ENCODE data around the gene NID2. TPM values are rescaled to one million over a fixed set of nuclear protein-coding genes. Genes with fewer than 3 reads are reported as not detected.

Gene NID2
- total RNA-seq, 1 experiment from 2014 or later: 0.31 TPM

- no peak for DNase-seq (ENCODE audit: low spot score)
These were observed 68.8 kb downstream of the NID2 start for GRCh38 chr14:52000019-52000582.

- no peak for DNase-seq (ENCODE audit: low spot score)
These were observed 69.8 kb downstream of the NID2 start for GRCh38 chr14:51999084-51999483.

- DNase-seq (ENCODE audit: low spot score): no peak
These were observed 70.5 kb downstream of the NID2 start for GRCh38 chr14:51998348-51998747.

GRCh38 chr14:51996148-51996746 is 72.6 kb downstream of the NID2 start:
- peak; percentile 25 for DNase-seq (ENCODE audit: low spot score)

DNA sequence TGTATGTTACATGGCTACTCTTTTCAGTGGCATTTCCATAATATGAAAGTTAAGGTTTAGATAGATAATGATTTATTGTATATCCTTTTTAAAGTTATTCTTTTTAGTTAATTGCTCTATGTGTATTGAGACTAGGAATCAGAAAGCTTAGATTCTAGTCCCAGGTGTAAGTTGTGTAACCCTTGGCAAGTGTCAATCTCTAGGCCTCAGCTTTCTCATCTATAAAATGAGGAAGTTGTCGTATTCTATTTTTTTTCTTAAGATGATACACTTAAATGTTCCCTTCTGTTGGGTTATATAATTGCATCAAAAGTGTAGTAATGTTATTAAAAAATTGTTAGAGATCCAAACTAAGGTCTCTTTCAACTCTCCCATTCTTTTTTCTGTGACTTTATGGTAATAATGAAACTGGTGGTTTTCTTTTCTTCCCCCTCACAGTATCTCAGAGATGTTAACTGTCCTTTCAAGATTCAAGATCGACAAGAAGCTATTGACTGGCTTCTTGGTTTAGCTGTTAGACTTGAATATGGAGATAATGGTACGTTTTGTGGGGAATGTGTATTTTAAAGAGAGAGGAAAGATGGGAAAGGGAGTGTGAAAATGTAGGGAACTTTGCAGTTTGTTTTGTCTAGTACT is 75.5 kb downstream of the NID2 start:
- no peak for DNase-seq (ENCODE audit: low spot score)

DNA sequence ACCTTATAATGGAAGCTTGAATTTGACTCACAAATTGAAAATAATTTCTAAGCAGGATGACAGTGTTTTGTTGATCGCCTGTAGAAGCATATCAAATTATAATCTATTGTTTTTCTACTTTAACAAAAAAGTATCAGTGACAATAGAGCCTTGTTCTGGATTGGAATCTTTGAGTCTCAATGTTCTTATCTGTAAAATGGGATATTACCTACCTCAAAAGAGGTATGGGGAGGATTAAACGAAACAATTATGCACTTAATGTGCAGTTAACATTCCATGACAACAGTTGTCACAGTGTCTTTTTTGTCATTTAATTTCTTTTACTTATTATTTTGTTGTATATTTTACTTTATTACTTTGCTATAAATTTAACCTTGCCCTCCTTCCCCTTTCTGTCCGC is 78.4 kb downstream of the NID2 start:
- no peak for DNase-seq (ENCODE audit: low spot score)

DNA sequence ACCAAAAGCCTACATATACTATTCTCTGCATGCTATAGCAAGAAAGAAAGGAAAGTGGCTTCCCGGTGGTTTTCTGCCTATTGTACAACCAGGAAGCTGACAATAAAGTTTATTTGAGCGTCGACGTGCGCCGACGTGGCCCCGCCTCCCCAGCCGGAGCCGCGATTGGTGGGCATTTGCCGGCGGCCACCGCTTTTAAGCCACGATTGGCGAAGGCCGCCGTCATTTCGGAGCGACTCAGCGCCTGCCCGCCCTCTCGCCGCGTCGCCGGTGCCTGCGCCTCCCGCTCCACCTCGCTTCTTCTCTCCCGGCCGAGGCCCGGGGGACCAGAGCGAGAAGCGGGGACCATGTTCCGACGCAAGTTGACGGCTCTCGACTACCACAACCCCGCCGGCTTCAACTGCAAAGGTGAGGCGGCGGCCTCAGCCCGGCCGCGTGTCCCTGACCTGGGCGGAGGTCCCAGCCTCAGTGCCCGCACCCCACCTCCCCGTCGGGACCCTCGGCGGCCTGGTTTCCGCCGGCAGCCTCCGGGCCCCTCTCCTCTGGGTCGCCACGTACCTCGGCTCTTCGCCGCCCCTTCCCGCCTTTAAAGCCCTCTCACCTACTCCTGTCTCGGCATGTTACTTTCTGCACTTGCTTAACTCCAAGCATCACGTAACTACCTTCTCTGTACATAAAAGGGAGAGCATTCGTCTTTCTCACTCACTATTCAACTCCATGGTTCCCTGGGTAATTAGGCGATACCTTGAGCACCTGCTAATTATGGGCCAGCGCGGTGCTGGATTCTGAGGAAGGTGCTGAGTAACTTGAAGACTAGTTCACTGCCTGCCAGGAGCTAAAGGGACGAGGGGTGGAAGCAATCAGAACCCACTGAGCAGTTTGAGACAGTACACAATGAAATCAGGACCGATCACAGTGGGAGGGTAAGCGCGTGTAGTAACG is 79.3 kb downstream of the NID2 start, which contains the start of gene RTRAF:
Gene RTRAF (plus strand): TSS at position 254 of the 942 bp plus-strand sequence. CDS start 94 bp downstream, at position 348.
- DNase-seq (ENCODE audit: low spot score): peak; percentile 78

DNA sequence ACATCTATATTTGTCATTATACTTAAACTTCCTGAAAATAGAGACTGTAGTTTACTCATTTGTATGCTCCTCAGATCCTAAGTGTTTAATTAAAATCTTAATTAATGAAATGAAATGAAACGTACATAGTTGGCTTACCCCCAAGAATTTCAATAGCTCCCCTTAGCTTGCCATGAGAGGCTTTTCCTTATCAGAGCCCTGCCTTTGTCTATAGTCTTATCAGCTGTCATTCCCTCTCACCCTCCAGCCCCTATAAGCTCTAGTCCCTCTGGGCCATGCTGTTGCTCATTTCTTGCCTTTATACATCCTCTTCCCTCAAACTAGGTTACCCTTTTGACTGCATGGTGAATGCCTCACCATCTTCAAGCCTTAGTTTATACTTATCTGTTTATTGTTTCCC is 80.6 kb downstream of the NID2 start:
- no peak for DNase-seq (ENCODE audit: low spot score)

GRCh38 chr14:51981218-51981854 is 87.5 kb downstream of the NID2 start:
- no peak for DNase-seq (ENCODE audit: low spot score)

DNA sequence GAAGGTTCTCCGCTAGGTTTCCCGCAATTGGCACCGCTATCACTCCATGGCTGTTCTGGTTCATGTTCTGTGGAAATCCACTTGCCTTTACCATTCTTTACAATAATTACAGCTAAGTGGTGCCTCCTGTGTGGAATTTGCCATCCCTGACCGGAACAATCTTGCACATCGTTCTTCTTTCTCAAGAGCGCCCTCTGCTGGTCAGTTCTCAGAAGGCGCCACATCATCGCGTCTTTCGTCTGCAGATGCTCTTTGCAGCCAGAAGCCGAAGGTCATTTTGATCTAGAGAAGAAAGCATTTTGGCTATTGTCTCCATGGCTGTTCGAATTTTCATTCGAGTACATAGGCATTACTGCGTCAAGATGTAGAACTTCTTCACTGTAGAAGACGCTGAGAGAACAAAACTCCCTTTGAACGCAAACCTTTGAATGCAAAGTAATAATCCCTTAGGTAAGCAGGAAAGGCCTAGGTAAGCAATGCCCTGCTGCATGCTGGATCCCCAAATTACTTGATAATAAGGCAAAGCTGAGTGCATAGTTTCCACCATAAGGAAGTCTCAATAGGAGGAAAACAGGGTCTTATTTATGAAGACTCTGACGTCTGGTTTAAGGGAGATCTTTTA is 89.7 kb downstream of the NID2 start:
- peak; percentile 78 for DNase-seq (ENCODE audit: low spot score)

- DNase-seq (ENCODE audit: low spot score): no peak
These were observed 90.2 kb downstream of the NID2 start for GRCh38 chr14:51978681-51979085.

DNA sequence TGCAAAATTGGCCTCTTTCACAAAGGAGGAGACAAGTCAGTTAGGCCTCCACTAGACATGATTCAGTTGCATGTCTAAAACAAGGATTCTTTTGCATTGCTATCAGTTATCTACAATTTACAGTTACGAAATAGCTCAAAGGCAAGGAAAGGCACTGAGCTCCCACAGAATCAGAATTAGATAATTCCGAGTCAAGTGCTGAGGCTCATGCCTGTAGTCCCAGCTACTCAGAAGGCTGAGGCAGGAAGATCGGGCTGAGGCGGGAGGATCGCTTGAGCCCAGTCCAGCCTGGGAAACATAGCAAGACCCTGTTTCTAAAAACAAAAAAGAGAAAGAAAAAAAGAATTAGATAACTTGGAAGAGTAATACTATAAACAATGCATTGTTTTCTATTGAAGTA is 91.8 kb downstream of the NID2 start:
- DNase-seq (ENCODE audit: low spot score): no peak

GRCh38 chr14:51972566-51972965 is 96.3 kb downstream of the NID2 start:
- no peak for DNase-seq (ENCODE audit: low spot score)

DNA sequence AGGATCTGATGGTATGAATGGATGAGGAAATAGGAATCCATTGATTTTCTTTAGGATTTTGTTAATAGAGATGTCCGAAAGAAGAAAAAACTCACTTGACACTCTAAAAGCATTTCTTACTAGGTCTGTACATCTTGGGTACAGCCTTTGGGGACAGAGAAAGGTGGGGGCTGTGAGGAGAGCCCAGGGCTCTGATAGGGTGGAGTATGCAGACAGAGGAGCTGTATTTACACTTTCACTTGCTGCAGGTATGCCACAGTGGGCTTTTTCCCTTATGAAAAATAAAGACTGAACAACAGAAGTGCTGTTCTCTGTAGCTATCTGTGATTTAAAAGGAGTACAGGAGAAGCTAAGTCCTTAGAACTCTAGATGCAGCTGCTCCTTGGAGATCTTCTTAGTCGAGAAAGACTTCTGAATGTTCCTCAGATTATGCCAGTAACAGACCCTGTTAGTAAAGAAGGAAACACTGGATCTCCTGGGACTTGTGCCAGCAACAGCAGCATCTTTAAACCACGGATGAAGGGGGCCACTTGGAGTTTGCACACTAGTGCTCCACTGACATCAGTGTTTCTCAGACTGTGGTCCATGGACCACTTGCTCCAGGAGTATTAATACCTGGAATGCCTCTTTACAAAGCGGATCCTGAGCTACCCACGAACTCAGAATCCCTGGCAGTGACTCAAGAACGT is 98.9 kb downstream of the NID2 start:
- DNase-seq (ENCODE audit: low spot score): no peak

DNA sequence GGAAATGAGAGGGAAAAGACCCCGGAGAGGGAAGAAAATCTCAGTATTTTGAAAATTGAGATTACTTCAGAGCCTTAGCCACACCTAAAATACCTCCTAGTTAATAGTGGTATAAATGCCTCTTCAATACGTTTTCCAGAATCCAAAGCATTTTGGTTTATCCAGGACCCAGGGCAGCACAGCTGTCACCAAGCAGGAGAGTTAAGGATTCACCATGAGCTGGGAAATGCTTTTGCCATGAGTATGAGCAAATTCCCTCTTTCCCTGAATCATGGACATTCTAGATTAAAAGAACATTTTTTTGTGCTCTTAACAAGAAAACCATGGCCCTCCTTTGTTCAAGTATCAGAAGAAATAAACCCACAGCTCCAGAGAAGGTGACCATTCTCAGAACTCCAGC is 101.3 kb downstream of the NID2 start:
- no peak for DNase-seq (ENCODE audit: low spot score)

GRCh38 chr14:51963286-51963685 is 105.6 kb downstream of the NID2 start:
- no peak for DNase-seq (ENCODE audit: low spot score)

GRCh38 chr14:51962711-51963110 is 106.1 kb downstream of the NID2 start:
- no peak for DNase-seq (ENCODE audit: low spot score)

DNA sequence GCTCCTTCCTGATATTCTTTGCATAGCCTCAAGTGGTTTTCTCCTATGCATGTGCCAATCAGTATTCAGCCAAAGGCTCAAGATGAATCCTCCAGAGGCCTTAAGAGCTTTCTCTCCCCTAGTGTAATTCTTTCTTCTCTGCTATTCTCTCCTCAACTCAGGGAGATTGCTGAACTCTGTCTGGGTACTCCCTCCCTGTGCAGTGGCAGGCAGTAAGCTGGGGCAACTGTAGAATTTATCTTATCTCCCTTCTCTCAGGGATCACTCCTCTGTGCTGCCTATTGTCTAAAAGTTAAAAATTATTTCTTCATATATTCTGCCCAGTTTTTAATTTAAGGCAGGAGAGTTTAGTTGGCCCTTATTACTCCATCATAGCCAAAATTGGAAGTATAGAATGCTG is 108.0 kb downstream of the NID2 start:
- DNase-seq (ENCODE audit: low spot score): no peak

- DNase-seq (ENCODE audit: low spot score): no peak
These were observed 108.9 kb downstream of the NID2 start for GRCh38 chr14:51959928-51960327.

- DNase-seq (ENCODE audit: low spot score): no peak
These were observed 110.9 kb downstream of the NID2 start for GRCh38 chr14:51957950-51958349.
